WTC11 (cell line): ENCODE data around the gene PHF24.

ENCODE experiments used
- CBFB ChIP-seq: sonication (generic); formaldehyde crosslinking; IDR thresholded peaks from 2 replicates; pipeline ENCODE4 v1.8.1; 2022; ENCODE audit warnings: mild to moderate bottlenecking, low read depth, missing genetic modification reagents
- CREB1 ChIP-seq: sonication (generic); formaldehyde crosslinking; IDR thresholded peaks from 2 replicates; pipeline ENCODE4 v1.8.0; 2023; ENCODE audit warnings: mild to moderate bottlenecking, missing genetic modification reagents
- ETV6 ChIP-seq: sonication (generic); formaldehyde crosslinking; IDR thresholded peaks from 2 replicates; pipeline ENCODE4 v1.8.1; 2022; ENCODE audit warnings: mild to moderate bottlenecking, missing genetic modification reagents
- NFYB ChIP-seq: sonication (generic); formaldehyde crosslinking; conservative IDR thresholded peaks from 2 replicates; pipeline ENCODE4 v1.8.0; 2022; ENCODE audit warnings: low read depth, missing genetic modification reagents
- TF ChIP-seq, protein P1 (sequence below): sonication (generic); formaldehyde crosslinking; IDR thresholded peaks from 2 replicates; pipeline ENCODE4 v1.8.1; 2022; ENCODE audit warnings: low read depth, mild to moderate bottlenecking, moderate library complexity, missing genetic modification reagents, borderline replicate concordance
- TF ChIP-seq, protein P2 (sequence below): fragments of 200-600 bp; IDR thresholded peaks from 2 replicates; pipeline ENCODE4 v1.8.0; 2022; ENCODE audit warnings: antibody characterized with exemption
- TF ChIP-seq, protein P3 (sequence below): sonication (generic); formaldehyde crosslinking; IDR thresholded peaks from 2 replicates; pipeline ENCODE4 v1.8.0; 2022; ENCODE audit warnings: missing genetic modification reagents
- TF ChIP-seq, protein P4 (sequence below): sonication (generic); formaldehyde crosslinking; IDR thresholded peaks from 2 replicates; pipeline ENCODE4 v1.8.0; 2023; ENCODE audit warnings: mild to moderate bottlenecking, missing genetic modification reagents
- TF ChIP-seq, protein P5 (sequence below): sonication (generic); formaldehyde crosslinking; IDR thresholded peaks from 2 replicates; pipeline ENCODE4 v1.8.0; 2022; ENCODE audit warnings: mild to moderate bottlenecking, missing genetic modification reagents

DNA sequence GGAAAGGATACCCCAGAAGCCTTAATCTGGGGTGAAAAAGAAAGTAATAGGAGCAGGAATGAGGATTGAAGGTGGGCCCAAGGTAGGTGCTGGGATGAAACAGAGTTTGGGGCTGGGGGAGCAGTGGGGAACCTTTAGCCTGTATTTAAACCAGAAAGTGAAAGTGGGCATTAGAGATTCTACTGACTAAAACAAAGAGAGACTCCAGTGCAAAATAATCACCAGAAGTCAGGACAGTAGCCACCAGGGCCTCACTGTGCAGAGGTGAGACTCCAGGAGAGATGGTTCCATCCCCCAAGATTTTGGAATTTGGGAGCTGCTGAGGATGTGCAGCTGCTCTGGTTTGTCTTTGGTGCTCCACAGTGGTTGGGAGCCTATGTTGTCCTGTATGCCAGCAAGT is 44.5 kb downstream of the PHF24 start:
- TF ChIP-seq CREB1 (no peak), NFYB (CRISPR knock-in tag) (no peak), CBFB (no peak), ETV6 (CRISPR knock-in tag) (no peak)
- TF ChIP-seq, protein P1, sequence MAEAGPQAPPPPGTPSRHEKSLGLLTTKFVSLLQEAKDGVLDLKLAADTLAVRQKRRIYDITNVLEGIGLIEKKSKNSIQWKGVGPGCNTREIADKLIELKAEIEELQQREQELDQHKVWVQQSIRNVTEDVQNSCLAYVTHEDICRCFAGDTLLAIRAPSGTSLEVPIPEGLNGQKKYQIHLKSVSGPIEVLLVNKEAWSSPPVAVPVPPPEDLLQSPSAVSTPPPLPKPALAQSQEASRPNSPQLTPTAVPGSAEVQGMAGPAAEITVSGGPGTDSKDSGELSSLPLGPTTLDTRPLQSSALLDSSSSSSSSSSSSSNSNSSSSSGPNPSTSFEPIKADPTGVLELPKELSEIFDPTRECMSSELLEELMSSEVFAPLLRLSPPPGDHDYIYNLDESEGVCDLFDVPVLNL (CRISPR knock-in tag) = no peak
- TF ChIP-seq, protein P2, sequence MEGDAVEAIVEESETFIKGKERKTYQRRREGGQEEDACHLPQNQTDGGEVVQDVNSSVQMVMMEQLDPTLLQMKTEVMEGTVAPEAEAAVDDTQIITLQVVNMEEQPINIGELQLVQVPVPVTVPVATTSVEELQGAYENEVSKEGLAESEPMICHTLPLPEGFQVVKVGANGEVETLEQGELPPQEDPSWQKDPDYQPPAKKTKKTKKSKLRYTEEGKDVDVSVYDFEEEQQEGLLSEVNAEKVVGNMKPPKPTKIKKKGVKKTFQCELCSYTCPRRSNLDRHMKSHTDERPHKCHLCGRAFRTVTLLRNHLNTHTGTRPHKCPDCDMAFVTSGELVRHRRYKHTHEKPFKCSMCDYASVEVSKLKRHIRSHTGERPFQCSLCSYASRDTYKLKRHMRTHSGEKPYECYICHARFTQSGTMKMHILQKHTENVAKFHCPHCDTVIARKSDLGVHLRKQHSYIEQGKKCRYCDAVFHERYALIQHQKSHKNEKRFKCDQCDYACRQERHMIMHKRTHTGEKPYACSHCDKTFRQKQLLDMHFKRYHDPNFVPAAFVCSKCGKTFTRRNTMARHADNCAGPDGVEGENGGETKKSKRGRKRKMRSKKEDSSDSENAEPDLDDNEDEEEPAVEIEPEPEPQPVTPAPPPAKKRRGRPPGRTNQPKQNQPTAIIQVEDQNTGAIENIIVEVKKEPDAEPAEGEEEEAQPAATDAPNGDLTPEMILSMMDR = no peak
- TF ChIP-seq, protein P3, sequence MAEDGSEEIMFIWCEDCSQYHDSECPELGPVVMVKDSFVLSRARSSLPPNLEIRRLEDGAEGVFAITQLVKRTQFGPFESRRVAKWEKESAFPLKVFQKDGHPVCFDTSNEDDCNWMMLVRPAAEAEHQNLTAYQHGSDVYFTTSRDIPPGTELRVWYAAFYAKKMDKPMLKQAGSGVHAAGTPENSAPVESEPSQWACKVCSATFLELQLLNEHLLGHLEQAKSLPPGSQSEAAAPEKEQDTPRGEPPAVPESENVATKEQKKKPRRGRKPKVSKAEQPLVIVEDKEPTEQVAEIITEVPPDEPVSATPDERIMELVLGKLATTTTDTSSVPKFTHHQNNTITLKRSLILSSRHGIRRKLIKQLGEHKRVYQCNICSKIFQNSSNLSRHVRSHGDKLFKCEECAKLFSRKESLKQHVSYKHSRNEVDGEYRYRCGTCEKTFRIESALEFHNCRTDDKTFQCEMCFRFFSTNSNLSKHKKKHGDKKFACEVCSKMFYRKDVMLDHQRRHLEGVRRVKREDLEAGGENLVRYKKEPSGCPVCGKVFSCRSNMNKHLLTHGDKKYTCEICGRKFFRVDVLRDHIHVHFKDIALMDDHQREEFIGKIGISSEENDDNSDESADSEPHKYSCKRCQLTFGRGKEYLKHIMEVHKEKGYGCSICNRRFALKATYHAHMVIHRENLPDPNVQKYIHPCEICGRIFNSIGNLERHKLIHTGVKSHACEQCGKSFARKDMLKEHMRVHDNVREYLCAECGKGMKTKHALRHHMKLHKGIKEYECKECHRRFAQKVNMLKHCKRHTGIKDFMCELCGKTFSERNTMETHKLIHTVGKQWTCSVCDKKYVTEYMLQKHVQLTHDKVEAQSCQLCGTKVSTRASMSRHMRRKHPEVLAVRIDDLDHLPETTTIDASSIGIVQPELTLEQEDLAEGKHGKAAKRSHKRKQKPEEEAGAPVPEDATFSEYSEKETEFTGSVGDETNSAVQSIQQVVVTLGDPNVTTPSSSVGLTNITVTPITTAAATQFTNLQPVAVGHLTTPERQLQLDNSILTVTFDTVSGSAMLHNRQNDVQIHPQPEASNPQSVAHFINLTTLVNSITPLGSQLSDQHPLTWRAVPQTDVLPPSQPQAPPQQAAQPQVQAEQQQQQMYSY (CRISPR knock-in tag) = no peak
- TF ChIP-seq, protein P4, sequence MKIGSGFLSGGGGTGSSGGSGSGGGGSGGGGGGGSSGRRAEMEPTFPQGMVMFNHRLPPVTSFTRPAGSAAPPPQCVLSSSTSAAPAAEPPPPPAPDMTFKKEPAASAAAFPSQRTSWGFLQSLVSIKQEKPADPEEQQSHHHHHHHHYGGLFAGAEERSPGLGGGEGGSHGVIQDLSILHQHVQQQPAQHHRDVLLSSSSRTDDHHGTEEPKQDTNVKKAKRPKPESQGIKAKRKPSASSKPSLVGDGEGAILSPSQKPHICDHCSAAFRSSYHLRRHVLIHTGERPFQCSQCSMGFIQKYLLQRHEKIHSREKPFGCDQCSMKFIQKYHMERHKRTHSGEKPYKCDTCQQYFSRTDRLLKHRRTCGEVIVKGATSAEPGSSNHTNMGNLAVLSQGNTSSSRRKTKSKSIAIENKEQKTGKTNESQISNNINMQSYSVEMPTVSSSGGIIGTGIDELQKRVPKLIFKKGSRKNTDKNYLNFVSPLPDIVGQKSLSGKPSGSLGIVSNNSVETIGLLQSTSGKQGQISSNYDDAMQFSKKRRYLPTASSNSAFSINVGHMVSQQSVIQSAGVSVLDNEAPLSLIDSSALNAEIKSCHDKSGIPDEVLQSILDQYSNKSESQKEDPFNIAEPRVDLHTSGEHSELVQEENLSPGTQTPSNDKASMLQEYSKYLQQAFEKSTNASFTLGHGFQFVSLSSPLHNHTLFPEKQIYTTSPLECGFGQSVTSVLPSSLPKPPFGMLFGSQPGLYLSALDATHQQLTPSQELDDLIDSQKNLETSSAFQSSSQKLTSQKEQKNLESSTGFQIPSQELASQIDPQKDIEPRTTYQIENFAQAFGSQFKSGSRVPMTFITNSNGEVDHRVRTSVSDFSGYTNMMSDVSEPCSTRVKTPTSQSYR (CRISPR knock-in tag) = no peak
- TF ChIP-seq, protein P5, sequence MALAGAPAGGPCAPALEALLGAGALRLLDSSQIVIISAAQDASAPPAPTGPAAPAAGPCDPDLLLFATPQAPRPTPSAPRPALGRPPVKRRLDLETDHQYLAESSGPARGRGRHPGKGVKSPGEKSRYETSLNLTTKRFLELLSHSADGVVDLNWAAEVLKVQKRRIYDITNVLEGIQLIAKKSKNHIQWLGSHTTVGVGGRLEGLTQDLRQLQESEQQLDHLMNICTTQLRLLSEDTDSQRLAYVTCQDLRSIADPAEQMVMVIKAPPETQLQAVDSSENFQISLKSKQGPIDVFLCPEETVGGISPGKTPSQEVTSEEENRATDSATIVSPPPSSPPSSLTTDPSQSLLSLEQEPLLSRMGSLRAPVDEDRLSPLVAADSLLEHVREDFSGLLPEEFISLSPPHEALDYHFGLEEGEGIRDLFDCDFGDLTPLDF = no peak
